Suprapubic skin (tissue), 3 donors: ENCODE measurements around the gene NAT14.

Experiments
- CTCF ChIP-seq, 2 donors: fragments of 200-600 bp in 1 of 2; fragments of 450-650 bp in 1 of 2; sonication (generic) in 1 of 2; IDR thresholded peaks; one replicate each; pipeline ENCODE4 v1.5.1; 2016 to 2019; ENCODE audit warnings: antibody characterized with exemption in 2 of 2, mild to moderate bottlenecking in 1 of 2, moderate library complexity in 1 of 2
- POLR2A ChIP-seq, 2 donors: fragments of 450-650 bp; IDR thresholded peaks; one replicate each; pipeline ENCODE4 v1.6.1; 2017; ENCODE audit warnings: antibody characterized with exemption in 2 of 2, mild to moderate bottlenecking in 2 of 2, moderate library complexity in 2 of 2

- no peak for TF ChIP-seq CTCF (IDR thresholded peaks at IDR 0.05)
- no peak for TF ChIP-seq POLR2A (IDR thresholded peaks at IDR 0.05)
These were observed 2.3 kb downstream of the NAT14 start for GRCh38 chr19:55486971-55487923.
